HG03060 (cell line): ENCODE data around the gene LRRIQ1.
A peak's percentile ranks its signal among the peaks of the same experiment; 100 is the strongest.

Experiments
- ATAC-seq: cut with Tn5 transposase; IDR thresholded peaks from one replicate; pipeline ENCODE4 v1.9.1; 2021; ENCODE audit warnings: low read depth, moderate number of reproducible peaks; ENCODE audit not compliant: unreplicated experiment

Gene LRRIQ1

GRCh38 chr12:85059594-85059993 is 23.4 kb downstream of the LRRIQ1 start:
- no peak for ATAC-seq

- no peak for ATAC-seq
Observed at GRCh38 chr12:85060916-85061315, 24.8 kb downstream of the LRRIQ1 start.

GRCh38 chr12:85065837-85066482 is 29.8 kb downstream of the LRRIQ1 start:
- ATAC-seq, result no peak

- ATAC-seq, result no peak
Observed at GRCh38 chr12:85072826-85073225, 36.7 kb downstream of the LRRIQ1 start.

- peak; percentile 79 for ATAC-seq
Observed at GRCh38 chr12:85076688-85077430, 40.7 kb downstream of the LRRIQ1 start.

GRCh38 chr12:85085066-85085465 is 48.9 kb downstream of the LRRIQ1 start:
- no peak for ATAC-seq

- no peak for ATAC-seq
Observed at GRCh38 chr12:85089792-85090191, 53.6 kb downstream of the LRRIQ1 start.

- no peak for ATAC-seq
Observed at GRCh38 chr12:85092814-85093370, 56.7 kb downstream of the LRRIQ1 start.

GRCh38 chr12:85095501-85095900 is 59.4 kb downstream of the LRRIQ1 start:
- ATAC-seq, result no peak

- ATAC-seq, result no peak
Observed at GRCh38 chr12:85130646-85131045, 94.5 kb downstream of the LRRIQ1 start.

- no peak for ATAC-seq
Observed at GRCh38 chr12:85138833-85139232, 102.7 kb downstream of the LRRIQ1 start.

- ATAC-seq, result no peak
Observed at GRCh38 chr12:85147331-85147730, 111.2 kb downstream of the LRRIQ1 start.

- no peak for ATAC-seq
Observed at GRCh38 chr12:85152311-85152729, 116.2 kb downstream of the LRRIQ1 start.

GRCh38 chr12:85155791-85156190 is 119.6 kb downstream of the LRRIQ1 start:
- no peak for ATAC-seq

GRCh38 chr12:85156569-85156968 is 120.4 kb downstream of the LRRIQ1 start:
- no peak for ATAC-seq

- no peak for ATAC-seq
Observed at GRCh38 chr12:85157035-85157603, 121.0 kb downstream of the LRRIQ1 start.

- no peak for ATAC-seq
Observed at GRCh38 chr12:85163752-85164321, 127.7 kb downstream of the LRRIQ1 start.

- no peak for ATAC-seq
Observed at GRCh38 chr12:85179680-85180270, 143.6 kb downstream of the LRRIQ1 start.

GRCh38 chr12:85182699-85183098 is 146.5 kb downstream of the LRRIQ1 start:
- ATAC-seq, result no peak

GRCh38 chr12:85183855-85184254 is 147.7 kb downstream of the LRRIQ1 start:
- ATAC-seq, result no peak

- ATAC-seq, result no peak
Observed at GRCh38 chr12:85186236-85186635, 150.1 kb downstream of the LRRIQ1 start.
